ENCODE data around the gene NPAS3.

GRCh38 chr14:33068626-33069025 lies 129.9 kb downstream of the NPAS3 start:
- no peak for TF ChIP-seq TAF1 (IDR thresholded peaks at IDR 0.05; ENCODE audit: borderline replicate concordance, insufficient read depth, low read length)
- TF ChIP-seq POLR2AphosphoS5 (IDR thresholded peaks at IDR 0.05; ENCODE audit: low read depth, low read length): no peak
- TF ChIP-seq REST (IDR thresholded peaks at IDR 0.05; ENCODE audit: insufficient read depth in 1 of 2, low read depth in 2 of 2, low read length in 2 of 2): no peak

All from PFSK-1 (cell line).